ENCODE results near the gene OTULIN.

OTULIN gene

GRCh38 chr5:14743601-14744295, 79.2 kb downstream of the OTULIN start:
- Histone ChIP-seq H3K9ac (ENCODE audit: low read length) (no peak overlapping the region), H3K27ac (ENCODE audit: low read depth, low read length) (no peak overlapping the region), H3K36me3 (ENCODE audit: control insufficient read depth, insufficient read depth, low read length) (no peaks in the 10 kb centered on the region), H3K4me3 (ENCODE audit: low read depth, low read length) (no peak overlapping the region), H3K27me3 (ENCODE audit: control insufficient read depth, insufficient read depth, low read length) (no peaks in the 10 kb centered on the region), H3K4me1 (ENCODE audit: control insufficient read depth, insufficient read depth, low read length) (peaks cover 20% of the 10 kb centered on the region), H3K9me3 (ENCODE audit: control insufficient read depth, insufficient read depth, low read depth, low read length) (no peaks in the 10 kb centered on the region)

GRCh38 chr5:14744296-14745187, 80.0 kb downstream of the OTULIN start:
- H3K4me1 ChIP-seq (ENCODE audit: control insufficient read depth, insufficient read depth, low read length) = peaks cover 20% of the 10 kb centered on the region
- H3K9ac ChIP-seq (ENCODE audit: low read length) = no peak overlapping the region

GRCh38 chr5:14745188-14745563, 80.7 kb downstream of the OTULIN start:
- Histone ChIP-seq H3K27ac (ENCODE audit: low read depth, low read length) (no peak overlapping the region), H3K4me1 (ENCODE audit: control insufficient read depth, insufficient read depth, low read length) (peaks cover 16% of the 10 kb centered on the region), H3K36me3 (ENCODE audit: control insufficient read depth, insufficient read depth, low read length) (no peaks in the 10 kb centered on the region), H3K4me3 (ENCODE audit: low read depth, low read length) (no peak overlapping the region), H3K9ac (ENCODE audit: low read length) (no peak overlapping the region), H3K9me3 (ENCODE audit: control insufficient read depth, insufficient read depth, low read depth, low read length) (no peaks in the 10 kb centered on the region), H3K27me3 (ENCODE audit: control insufficient read depth, insufficient read depth, low read length) (no peaks in the 10 kb centered on the region)

More at GRCh38 chr5:14744296-14745187, 80.0 kb downstream of the OTULIN start:
- Histone ChIP-seq H3K27me3 (ENCODE audit: control insufficient read depth, insufficient read depth, low read length) (no peaks in the 10 kb centered on the region), H3K27ac (ENCODE audit: low read depth, low read length) (no peak overlapping the region), H3K36me3 (ENCODE audit: control insufficient read depth, insufficient read depth, low read length) (no peaks in the 10 kb centered on the region), H3K4me3 (ENCODE audit: low read depth, low read length) (no peak overlapping the region), H3K9me3 (ENCODE audit: control insufficient read depth, insufficient read depth, low read depth, low read length) (no peaks in the 10 kb centered on the region)

GRCh38 chr5:14745753-14746152, 81.2 kb downstream of the OTULIN start:
- Histone ChIP-seq H3K4me3 (ENCODE audit: low read depth, low read length) (no peak overlapping the region), H3K36me3 (ENCODE audit: control insufficient read depth, insufficient read depth, low read length) (no peaks in the 10 kb centered on the region), H3K27me3 (ENCODE audit: control insufficient read depth, insufficient read depth, low read length) (no peaks in the 10 kb centered on the region), H3K9ac (ENCODE audit: low read length) (no peak overlapping the region), H3K4me1 (ENCODE audit: control insufficient read depth, insufficient read depth, low read length) (peaks cover 13% of the 10 kb centered on the region), H3K27ac (ENCODE audit: low read depth, low read length) (no peak overlapping the region), H3K9me3 (ENCODE audit: control insufficient read depth, insufficient read depth, low read depth, low read length) (no peaks in the 10 kb centered on the region)

GRCh38 chr5:14748180-14748900, 83.8 kb downstream of the OTULIN start:
- Histone ChIP-seq H3K4me1 (ENCODE audit: control insufficient read depth, insufficient read depth, low read length) (peaks cover 10% of the 10 kb centered on the region; the same call in 1 of the 2 replicates), H3K4me3 (ENCODE audit: low read depth, low read length) (no peak overlapping the region), H3K27ac (ENCODE audit: low read depth, low read length) (no peak overlapping the region), H3K9me3 (ENCODE audit: control insufficient read depth, insufficient read depth, low read depth, low read length) (no peaks in the 10 kb centered on the region), H3K9ac (ENCODE audit: low read length) (no peak overlapping the region), H3K36me3 (ENCODE audit: control insufficient read depth, insufficient read depth, low read length) (no peaks in the 10 kb centered on the region), H3K27me3 (ENCODE audit: control insufficient read depth, insufficient read depth, low read length) (no peaks in the 10 kb centered on the region)

Measured in HUES6 (cell line).